ENCODE data around the gene KCNE3. TPM values are rescaled to one million over a fixed set of nuclear protein-coding genes. Genes with fewer than 3 reads are reported as not detected.
A peak's percentile ranks its signal among the peaks of the same experiment; 100 is the strongest.

The KCNE3 gene
- total RNA-seq, 1 experiment from 2014 or later = 4.9 TPM

DNA sequence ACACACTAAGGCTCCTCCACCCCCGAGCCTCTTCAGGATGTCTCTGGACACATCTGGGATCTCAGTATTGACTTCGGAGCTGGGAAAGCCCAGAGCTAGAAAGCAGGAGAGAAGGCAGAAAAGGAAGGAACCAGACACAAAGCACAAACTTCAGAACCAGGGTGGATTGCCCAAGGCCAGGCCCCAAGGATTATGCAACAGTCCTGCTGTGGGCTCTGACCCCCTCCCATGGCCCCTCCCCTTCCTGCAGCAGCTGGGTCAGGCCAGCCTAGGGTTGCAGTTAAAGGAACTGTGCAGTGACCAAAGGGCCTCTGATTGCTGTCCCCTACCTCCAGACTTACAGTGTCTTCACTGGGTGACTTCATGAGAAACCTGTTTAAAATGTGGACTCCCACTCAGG lies 5.3 kb downstream of the KCNE3 start:
- H3K27ac ChIP-seq (ENCODE audit: insufficient read length, low read depth, low read length) = no peak overlapping the region
- H3K18ac ChIP-seq (ENCODE audit: insufficient read length, low read depth, low read length) = no peak overlapping the region
- H3K23me2 ChIP-seq (ENCODE audit: insufficient read length, low read depth, low read length, poor library complexity, severe bottlenecking) = no peaks in the 10 kb centered on the region
- H2BK15ac ChIP-seq (ENCODE audit: low read depth, low read length) = no peak overlapping the region
- H3K9me3 ChIP-seq (ENCODE audit: control insufficient read depth, low read depth, low read length) = no peaks in the 10 kb centered on the region
- TF ChIP-seq, protein P1, sequence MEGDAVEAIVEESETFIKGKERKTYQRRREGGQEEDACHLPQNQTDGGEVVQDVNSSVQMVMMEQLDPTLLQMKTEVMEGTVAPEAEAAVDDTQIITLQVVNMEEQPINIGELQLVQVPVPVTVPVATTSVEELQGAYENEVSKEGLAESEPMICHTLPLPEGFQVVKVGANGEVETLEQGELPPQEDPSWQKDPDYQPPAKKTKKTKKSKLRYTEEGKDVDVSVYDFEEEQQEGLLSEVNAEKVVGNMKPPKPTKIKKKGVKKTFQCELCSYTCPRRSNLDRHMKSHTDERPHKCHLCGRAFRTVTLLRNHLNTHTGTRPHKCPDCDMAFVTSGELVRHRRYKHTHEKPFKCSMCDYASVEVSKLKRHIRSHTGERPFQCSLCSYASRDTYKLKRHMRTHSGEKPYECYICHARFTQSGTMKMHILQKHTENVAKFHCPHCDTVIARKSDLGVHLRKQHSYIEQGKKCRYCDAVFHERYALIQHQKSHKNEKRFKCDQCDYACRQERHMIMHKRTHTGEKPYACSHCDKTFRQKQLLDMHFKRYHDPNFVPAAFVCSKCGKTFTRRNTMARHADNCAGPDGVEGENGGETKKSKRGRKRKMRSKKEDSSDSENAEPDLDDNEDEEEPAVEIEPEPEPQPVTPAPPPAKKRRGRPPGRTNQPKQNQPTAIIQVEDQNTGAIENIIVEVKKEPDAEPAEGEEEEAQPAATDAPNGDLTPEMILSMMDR (conservative IDR thresholded peaks at IDR 0.05) = no peak
- H3K79me2 ChIP-seq (ENCODE audit: insufficient read depth, low read length) = no peaks in the 10 kb centered on the region
- H3K27me3 ChIP-seq (ENCODE audit: insufficient read depth, low read length) = no peaks in the 10 kb centered on the region
- no peaks in the 10 kb centered on the region for H3K79me1 ChIP-seq (ENCODE audit: insufficient read depth, low read depth, low read length, poor library complexity, severe bottlenecking)
- peak overlapping the region in 2 of 3 experiments; percentile 77 to 88; a peak in 2 of 7 replicates for H3K27ac Mint-ChIP-seq
- no peak overlapping the region for H3K4me3 Mint-ChIP-seq
- no peak overlapping the region for H2BK120ac ChIP-seq (ENCODE audit: low read depth, low read length, poor library complexity, severe bottlenecking)
- no peak overlapping the region for H4K5ac ChIP-seq (ENCODE audit: insufficient read length, low read depth, low read length)
- H4K91ac ChIP-seq (ENCODE audit: insufficient read length, low read depth, low read length) = no peak overlapping the region
- no peak overlapping the region for H2AFZ ChIP-seq (ENCODE audit: low read length)
- no peak overlapping the region for H4K8ac ChIP-seq (replicated peaks; ENCODE audit: insufficient read length, low read depth, low read length)
- H4K20me1 ChIP-seq (ENCODE audit: control insufficient read depth, insufficient read depth, insufficient read length) = no peaks in the 10 kb centered on the region
- H2BK5ac ChIP-seq (ENCODE audit: insufficient read length, low read length) = no peak overlapping the region
- no peaks in the 10 kb centered on the region for H3K9me3 Mint-ChIP-seq
- H3K4me1 Mint-ChIP-seq = peaks cover 15 to 23% of the 10 kb centered on the region in 2 experiments
- no peak overlapping the region for H3K56ac ChIP-seq (ENCODE audit: insufficient read length, low read depth, low read length)
- H3K27me3 Mint-ChIP-seq (ENCODE audit: low read depth) = peaks cover 15% of the 10 kb centered on the region
- no CpG with 5 or more reads among the region's 2 CpGs for WGBS (ENCODE audit: extremely low coverage, insufficient read length, low lambda C conversion rate)
- no peak overlapping the region for H3K23ac ChIP-seq (ENCODE audit: insufficient read length, low read depth, low read length)
- no peak for DNase-seq
- no peak overlapping the region for H3K14ac ChIP-seq (ENCODE audit: insufficient read depth, low read length)
- no peak overlapping the region for H3K4ac ChIP-seq (ENCODE audit: low read depth, low read length)
- H3K9ac ChIP-seq (ENCODE audit: extremely low read depth, insufficient read length, low read length) = no peak overlapping the region
- H3K36me3 Mint-ChIP-seq (ENCODE audit: insufficient read depth in 1 of 3, low read depth in 3 of 3) = no peaks in the 10 kb centered on the region; a peak in 2 of 7 replicates
- no peak overlapping the region for H2BK20ac ChIP-seq (ENCODE audit: low read depth, low read length, poor library complexity, severe bottlenecking)
- no peak overlapping the region for H2AK5ac ChIP-seq (ENCODE audit: insufficient read length, low read length)
- no peak overlapping the region for H3T11ph ChIP-seq (ENCODE audit: low read length)
- no peak overlapping the region for H2BK12ac ChIP-seq (ENCODE audit: insufficient read length, low read depth, low read length)
- no peak overlapping the region for H3K4me2 ChIP-seq (ENCODE audit: insufficient read depth, insufficient read length, low read length)
- no peaks in the 10 kb centered on the region for H3K4me1 ChIP-seq (ENCODE audit: insufficient read depth, low read length)

All from H9 (cell line).